A549 (cell line): ENCODE results near the gene SIDT2. TPM values are rescaled to one million over a fixed set of nuclear protein-coding genes. Genes with fewer than 3 reads are reported as not detected.

Experiments used
- ATAC-seq, 2 experiments: fragments of 200-7000 bp in 1 of 2; fragments of >200 bp in 1 of 2; cut with Nextera tagmentation in 1 of 2; cut with Tn5 transposase in 1 of 2; 3 replicates each; pipeline versions ENCODE4 v1.8.0 to v1.9.1; 2018 to 2020; ENCODE audit warnings: mild to moderate bottlenecking in 1 of 2, moderate library complexity in 1 of 2
- CTCF ChIA-PET: fragments of 300-600 bp; sonication (Branson Sonifier 250); formaldehyde crosslinking; extraction: SDS; loops from one replicate; lab custom pipeline; 2021; ENCODE audit warnings: antibody characterized with exemption, inconsistent platforms; lab: Yijun Ruan, JAX
- POLR2A ChIA-PET: fragments of 350-600 bp; formaldehyde crosslinking; extraction: SDS; loops from one replicate; lab custom pipeline; 2021; ENCODE audit warnings: antibody characterized with exemption, inconsistent platforms; lab: Yijun Ruan, JAX
- DNase-seq, 2 experiments: peaks; one replicate each; pipeline versions ENCODE4 v3.0.0 to v3.0.0-alpha.2; 2011 to 2016; ENCODE audit warnings: low read depth in 1 of 2, low spot score in 1 of 2
- FAIRE-seq: peaks from 2 replicates; lab custom pipeline; 2011; peaks lifted over from hg19 to GRCh38; lab: Jason Lieb, UNC
- H3K27ac ChIP-seq, 2 experiments: fragments of >200 bp; sonication (Bioruptor Twin); formaldehyde crosslinking; 3 replicates each; pipeline ENCODE4 v1.5.1; 2016 to 2017
- H3K4me1 ChIP-seq: fragments of >200 bp; sonication (Bioruptor Twin); formaldehyde crosslinking; 3 replicates; pipeline ENCODE4 v1.6.1; 2016
- H3K4me2 ChIP-seq: fragments of >200 bp; sonication (Bioruptor Twin); formaldehyde crosslinking; 3 replicates; pipeline ENCODE4 v1.6.1; 2016
- H3K4me3 ChIP-seq: fragments of >200 bp; sonication (Bioruptor Twin); formaldehyde crosslinking; 3 replicates; pipeline ENCODE4 v1.5.1; 2016
- H3K9me3 ChIP-seq: fragments of >200 bp; sonication (Bioruptor Twin); formaldehyde crosslinking; 3 replicates; pipeline ENCODE4 v1.6.1; 2016
- CBX8 ChIP-seq: fragments of 200-600 bp; sonication (generic); IDR thresholded peaks from 2 replicates; pipeline ENCODE4 v1.6.1; 2016
- CHD2 ChIP-seq: fragments of 150-350 bp; IDR thresholded peaks from 2 replicates; pipeline ENCODE4 v1.6.1; 2014; ENCODE audit warnings: low read length; ENCODE audit not compliant: partially characterized antibody
- CHD4 ChIP-seq: fragments of 200-600 bp; sonication (generic); IDR thresholded peaks from 2 replicates; pipeline ENCODE4 v1.6.1; 2016; ENCODE audit warnings: antibody characterized with exemption, mild to moderate bottlenecking, borderline replicate concordance
- EHF ChIP-seq: fragments of 250-450 bp; sonication (Bioruptor Pico); IDR thresholded peaks from 2 replicates; pipeline ENCODE4 v1.5.0; 2020; ENCODE audit warnings: mild to moderate bottlenecking
- EHMT2 ChIP-seq: fragments of 200-600 bp; sonication (generic); IDR thresholded peaks from 2 replicates; pipeline ENCODE4 v1.6.1; 2016; ENCODE audit warnings: antibody characterized with exemption, low read depth, mild to moderate bottlenecking, moderate library complexity
- ELK1 ChIP-seq: fragments of 150-350 bp; IDR thresholded peaks from 2 replicates; pipeline ENCODE4 v1.6.1; 2014; ENCODE audit warnings: low read depth, mild to moderate bottlenecking, low read length
- HDAC2 ChIP-seq: fragments of 200-600 bp; sonication (generic); IDR thresholded peaks from 2 replicates; pipeline ENCODE4 v1.6.1; 2016
- HEYL ChIP-seq: fragments of 250-450 bp; sonication (Bioruptor Pico); IDR thresholded peaks from 2 replicates; pipeline ENCODE4 v1.8.0; 2021; ENCODE audit warnings: mild to moderate bottlenecking, moderate library complexity
- HOXB13 ChIP-seq: fragments of 250-450 bp; sonication (Bioruptor Pico); IDR thresholded peaks from 2 replicates; pipeline ENCODE4 v1.5.0; 2020; ENCODE audit warnings: low read depth, mild to moderate bottlenecking, moderate library complexity
- HOXB5 ChIP-seq: fragments of 250-450 bp; sonication (Bioruptor Pico); IDR thresholded peaks from 2 replicates; pipeline ENCODE4 v1.5.0; 2020; ENCODE audit warnings: mild to moderate bottlenecking, moderate library complexity
- JUNB ChIP-seq: fragments of >200 bp; sonication (Bioruptor Twin); formaldehyde crosslinking; IDR thresholded peaks from 2 replicates; pipeline ENCODE4 v1.6.1; 2016
- MAFK ChIP-seq: fragments of 450-650 bp; IDR thresholded peaks from 2 replicates; pipeline ENCODE4 v1.6.1; 2014; ENCODE audit not compliant: partially characterized antibody
- MAZ ChIP-seq: fragments of 150-350 bp; IDR thresholded peaks from 2 replicates; pipeline ENCODE4 v1.6.1; 2014; ENCODE audit warnings: antibody characterized with exemption, low read depth, low read length, borderline replicate concordance
- NR3C1 ChIP-seq: fragments of >200 bp; sonication (Bioruptor Twin); formaldehyde crosslinking; IDR thresholded peaks from 3 replicates; pipeline ENCODE4 v1.6.1; 2017
- PHF8 ChIP-seq: fragments of 200-600 bp; sonication (generic); IDR thresholded peaks from 2 replicates; pipeline ENCODE4 v1.6.1; 2016; ENCODE audit warnings: low read depth, mild to moderate bottlenecking, antibody characterized with exemption, moderate library complexity, borderline replicate concordance
- POLR2A ChIP-seq: IDR thresholded peaks from 2 replicates; pipeline ENCODE4 v1.6.1; 2012; ENCODE audit warnings: mild to moderate bottlenecking, low read length
- POLR2AphosphoS2 ChIP-seq: conservative IDR thresholded peaks from 2 replicates; pipeline ENCODE4 v1.6.1; 2012; ENCODE audit warnings: low read length, improper control_type of control experiment, inconsistent platforms
- REST ChIP-seq: fragments of 200-600 bp; sonication (generic); IDR thresholded peaks from 2 replicates; pipeline ENCODE4 v1.6.1; 2016; ENCODE audit warnings: antibody characterized with exemption, mild to moderate bottlenecking, moderate library complexity
- RFX5 ChIP-seq: fragments of 450-650 bp; IDR thresholded peaks from 2 replicates; pipeline ENCODE4 v1.7.1; 2014; ENCODE audit warnings: antibody characterized with exemption, mild to moderate bottlenecking, moderate library complexity
- ZFP36 ChIP-seq: fragments of 450-650 bp; IDR thresholded peaks from 2 replicates; pipeline ENCODE4 v1.6.1; 2014; ENCODE audit warnings: borderline replicate concordance; ENCODE audit not compliant: partially characterized antibody
- ZNF302 ChIP-seq: fragments of 250-450 bp; sonication (Bioruptor Pico); IDR thresholded peaks from 2 replicates; pipeline ENCODE4 v1.9.0; 2021; ENCODE audit warnings: inconsistent platforms, mild to moderate bottlenecking, moderate library complexity
- ZSCAN20 ChIP-seq: fragments of 250-450 bp; sonication (Bioruptor Pico); IDR thresholded peaks from 2 replicates; pipeline ENCODE4 v1.8.0; 2022; ENCODE audit warnings: mild to moderate bottlenecking, moderate library complexity
- WGBS: methylation state at CpG from one replicate; pipeline ENCODE4 v1.1.6; 2017; ENCODE audit errors: missing lambda C conversion rate; 5-methylcytosine and 5-hydroxymethylcytosine counted together
- polyA plus RNA-seq, 4 experiments: library from polyadenylated mRNA; depleted of rRNA in 3 of 4; stranded (reverse); fragments of >200 nt; fragmentation: RNase III in 1 of 4; extraction: RNeasy Plus Mini Kit Qiagen cat#74134 plus additional on column Dnase treatment in 1 of 4; gene quantifications; 2 replicates in 3 of 4; 3 replicates in 1 of 4; pipeline ENCODE4 v1.2.3, GENCODE V29; 2011 to 2017

Gene SIDT2
- polyA plus RNA-seq, 2 of the 4 experiments (the other 2 are of a cell fraction), result 5.9 to 8.5 TPM

GRCh38 chr11:117187799-117188481, 9.4 kb downstream of the SIDT2 start:
- no peak overlapping the region for H3K4me2 ChIP-seq
- CTCF ChIA-PET, result interaction anchor here (1.4 kb wide), 1 partner anchor 38 kb away, joined by 6 read pairs; no protein-coding TSS in a partner anchor
- no peak overlapping the region for H3K4me3 ChIP-seq
- POLR2A ChIA-PET, result no interaction called here
- no peaks in the 10 kb centered on the region for H3K4me1 ChIP-seq
- DNase-seq, result no peak
- no peak overlapping the region for H3K27ac ChIP-seq
- no peak for TF ChIP-seq HEYL (CRISPR knock-in tag)
- no peak for TF ChIP-seq MAFK
- no peak for TF ChIP-seq RFX5
- TF ChIP-seq HOXB5 (CRISPR knock-in tag), result no peak
- no peak for TF ChIP-seq MAZ
- no peak for TF ChIP-seq HOXB13
- no peak for TF ChIP-seq ELK1
- TF ChIP-seq ZFP36, result no peak
- TF ChIP-seq POLR2A, result no peak
- TF ChIP-seq REST, result no peak
- no peak for TF ChIP-seq JUNB
- no peak for TF ChIP-seq HDAC2
- no peak for TF ChIP-seq PHF8
- no peak for TF ChIP-seq ZSCAN20 (CRISPR knock-in tag)
- no peak for TF ChIP-seq CHD2
- TF ChIP-seq EHF, result no peak
- TF ChIP-seq EHMT2, result no peak
- TF ChIP-seq CHD4, result no peak
- TF ChIP-seq CBX8, result no peak
- ATAC-seq, result no peak
- FAIRE-seq, result no peak
- no peaks in the 10 kb centered on the region for H3K9me3 ChIP-seq
- over 99% methylated on average over 12 of the region's 16 CpGs for WGBS

GRCh38 chr11:117188620-117189081, 10.1 kb downstream of the SIDT2 start:
- Histone ChIP-seq H3K4me1 (no peaks in the 10 kb centered on the region), H3K4me3 (no peak overlapping the region), H3K4me2 (no peak overlapping the region), H3K27ac (no peak overlapping the region), H3K9me3 (no peaks in the 10 kb centered on the region)
- CTCF ChIA-PET, result interaction anchor here (1.4 kb wide), 1 partner anchor 38 kb away, joined by 6 read pairs; no protein-coding TSS in a partner anchor
- 80% methylated on average over 11 of the region's 20 CpGs for WGBS
- POLR2A ChIA-PET, result no interaction called here
- FAIRE-seq, result no peak
- DNase-seq, result no peak
- no peak for ATAC-seq
- TF ChIP-seq ZNF302 (no peak), POLR2AphosphoS2 (no peak), NR3C1 (no peak)
